C4-2B (cell line): Measurements from ENCODE around the gene ELMO1.

Experiments used
- CTCF ChIP-seq: fragments of 450-650 bp; conservative IDR thresholded peaks from 2 replicates; pipeline ENCODE4 v1.5.1; 2017; ENCODE audit warnings: mild to moderate bottlenecking
- ZFX ChIP-seq: fragments of 450-650 bp; IDR thresholded peaks from 2 replicates; pipeline ENCODE4 v1.6.1; 2017

GRCh38 chr7:37234334-37234733 is 214.3 kb downstream of the ELMO1 start:
- TF ChIP-seq CTCF (no peak), ZFX (no peak)
